GM12874 (cell line): ENCODE results near the gene CCDC12.

Source experiments
- CTCF ChIP-seq: IDR thresholded peaks from 2 replicates; pipeline ENCODE4 v1.5.1; 2011; ENCODE audit warnings: low read depth, mild to moderate bottlenecking, control low read depth, low read length, moderate library complexity; ENCODE audit not compliant: insufficient read depth

The CCDC12 gene

GRCh38 chr3:46939578-46940445 is 36.7 kb downstream of the CCDC12 start:
- no peak for TF ChIP-seq CTCF

- TF ChIP-seq CTCF = no peak
Measured at GRCh38 chr3:46938118-46938517, 38.4 kb downstream of the CCDC12 start.

GRCh38 chr3:46936733-46937250 is 39.8 kb downstream of the CCDC12 start:
- TF ChIP-seq CTCF = no peak

GRCh38 chr3:46935989-46936558 is 40.5 kb downstream of the CCDC12 start:
- no peak for TF ChIP-seq CTCF

GRCh38 chr3:46935168-46935858 is 41.2 kb downstream of the CCDC12 start:
- no peak for TF ChIP-seq CTCF

- TF ChIP-seq CTCF = no peak
Measured at GRCh38 chr3:46934498-46935167, 41.9 kb downstream of the CCDC12 start.

GRCh38 chr3:46934072-46934471 is 42.5 kb downstream of the CCDC12 start:
- no peak for TF ChIP-seq CTCF
